ENCODE measurements around the gene MCTP1. TPM values are rescaled to one million over a fixed set of nuclear protein-coding genes. Genes with fewer than 3 reads are reported as not detected.
A peak's percentile ranks its signal among the peaks of the same experiment; 100 is the strongest.

Gene MCTP1
- total and polyA plus RNA-seq, 2 of the 13 experiments (the other 11 are each of a cell fraction or from before 2014, with no cell fraction given), result 0.15 to 0.48 TPM

DNA sequence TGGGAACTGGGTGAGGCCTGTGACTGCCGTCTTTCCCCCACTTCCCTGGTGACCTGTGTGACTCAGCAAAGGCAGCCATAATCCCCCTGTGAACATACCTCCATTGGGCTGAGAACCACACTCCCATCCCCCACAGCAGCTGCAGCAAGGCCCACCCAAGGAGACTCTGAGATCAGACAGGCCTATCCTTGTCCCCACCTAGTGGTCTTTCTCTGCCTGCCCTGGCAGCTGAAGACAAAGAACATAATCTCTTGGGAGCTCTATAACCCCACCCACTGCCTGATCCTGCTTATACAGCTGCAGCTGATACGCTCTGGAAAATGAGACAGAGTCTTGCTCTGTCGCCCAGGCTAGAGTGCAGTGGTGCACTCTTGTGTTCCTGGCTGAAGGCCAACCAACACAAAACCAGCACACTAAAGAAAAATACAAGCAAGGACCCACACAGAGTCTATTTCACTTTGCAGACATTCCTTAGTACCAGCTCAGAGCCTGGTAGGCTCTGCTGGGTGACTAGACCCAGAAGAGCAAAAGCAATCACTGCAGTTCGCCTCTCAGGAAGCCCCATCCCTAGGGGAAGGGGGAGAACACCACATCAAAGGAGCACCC lies 106.7 kb downstream of the MCTP1 start:
- H3K27ac ChIP-seq (ENCODE audit: extremely low read length, insufficient read depth, low read length), result no peak overlapping the region
- no peak overlapping the region for H3K4me2 ChIP-seq (ENCODE audit: low read depth, low read length)
- no peak overlapping the region for H3K4me3 ChIP-seq (replicated peaks in 1 of 3; ENCODE audit: insufficient read depth in 1 of 3, low read depth in 2 of 3, low read length in 3 of 3)
- H4K20me1 ChIP-seq (ENCODE audit: insufficient read depth, low read length), result no peaks in the 10 kb centered on the region
- no peaks in the 10 kb centered on the region for H3K4me1 ChIP-seq (ENCODE audit: insufficient read depth, low read length)
- no peak for FAIRE-seq
- H3K9ac ChIP-seq (ENCODE audit: insufficient read depth, low read depth, low read length), result no peak overlapping the region
- TF ChIP-seq, protein P1, sequence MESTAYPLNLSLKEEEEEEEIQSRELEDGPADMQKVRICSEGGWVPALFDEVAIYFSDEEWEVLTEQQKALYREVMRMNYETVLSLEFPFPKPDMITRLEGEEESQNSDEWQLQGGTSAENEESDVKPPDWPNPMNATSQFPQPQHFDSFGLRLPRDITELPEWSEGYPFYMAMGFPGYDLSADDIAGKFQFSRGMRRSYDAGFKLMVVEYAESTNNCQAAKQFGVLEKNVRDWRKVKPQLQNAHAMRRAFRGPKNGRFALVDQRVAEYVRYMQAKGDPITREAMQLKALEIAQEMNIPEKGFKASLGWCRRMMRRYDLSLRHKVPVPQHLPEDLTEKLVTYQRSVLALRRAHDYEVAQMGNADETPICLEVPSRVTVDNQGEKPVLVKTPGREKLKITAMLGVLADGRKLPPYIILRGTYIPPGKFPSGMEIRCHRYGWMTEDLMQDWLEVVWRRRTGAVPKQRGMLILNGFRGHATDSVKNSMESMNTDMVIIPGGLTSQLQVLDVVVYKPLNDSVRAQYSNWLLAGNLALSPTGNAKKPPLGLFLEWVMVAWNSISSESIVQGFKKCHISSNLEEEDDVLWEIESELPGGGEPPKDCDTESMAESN (CRISPR knock-in tag; conservative IDR thresholded peaks at IDR 0.05), result no peak
- TF ChIP-seq ZFP90 (CRISPR knock-in tag; IDR thresholded peaks at IDR 0.05; ENCODE audit: borderline replicate concordance), result no peak
- DNase-seq (ENCODE audit: low spot score), result peak; percentile 7
- in situ Hi-C loops (cut with HindIII; ENCODE audit: extremely low pct_ligation_motif_present, low pct_unique_long_range_greater_than_20kb) (no loop called here), intact Hi-C loops (cut with micrococcal nuclease; ENCODE audit: unreplicated experiment) (no loop called here)
- H3K27me3 ChIP-seq (ENCODE audit: control insufficient read depth in 1 of 2, insufficient read depth in 2 of 2, low read length in 2 of 2), result no peaks in the 10 kb centered on the region
- no peaks in the 10 kb centered on the region for H3K79me2 ChIP-seq (ENCODE audit: insufficient read depth, low read length)
- BruUV-seq (replicated peaks), result no TSS peak
- no peak overlapping the region for H2AFZ ChIP-seq (ENCODE audit: low read length)
- ChIA-PET POLR2A (no interaction called here), CTCF (ENCODE audit: low intra/inter-chr PET ratio, low total read pairs) (no interaction called here)
- 0% methylated on average over 4 of the region's 4 CpGs for WGBS (ENCODE audit: low lambda C conversion rate)
- ATAC-seq, result peak; percentile 78
- no peaks in the 10 kb centered on the region for H3K9me3 ChIP-seq (ENCODE audit: low read length)
- H3K36me3 ChIP-seq (replicated peaks in 1 of 2; ENCODE audit: control insufficient read depth in 1 of 2, insufficient read depth in 2 of 2, low read length in 2 of 2), result no peaks in the 10 kb centered on the region

DNA sequence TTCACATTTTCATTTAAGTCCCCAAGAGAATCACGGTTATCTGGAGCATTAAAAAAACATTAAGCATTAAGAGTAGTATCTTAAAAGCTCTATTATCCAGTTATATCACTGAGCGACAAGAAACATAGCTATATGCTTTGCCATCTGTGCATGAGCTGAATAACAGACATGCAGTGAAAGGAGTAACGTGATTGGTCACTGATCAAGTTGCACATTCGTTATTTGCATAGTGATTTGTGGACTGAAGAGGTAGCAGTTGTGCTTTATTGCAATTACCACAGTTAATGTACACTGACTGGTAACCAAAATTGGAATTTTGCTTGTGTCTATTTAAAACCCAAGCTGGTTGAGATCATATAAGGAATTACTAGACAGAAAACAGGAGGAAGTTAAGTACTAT lies 107.4 kb downstream of the MCTP1 start:
- ChIA-PET POLR2A (no interaction called here), CTCF (ENCODE audit: low intra/inter-chr PET ratio, low total read pairs) (no interaction called here)
- Histone ChIP-seq H2AFZ (ENCODE audit: low read length) (no peak overlapping the region), H3K9ac (ENCODE audit: insufficient read depth, low read depth, low read length) (no peak overlapping the region), H3K9me3 (ENCODE audit: low read length) (no peaks in the 10 kb centered on the region), H3K79me2 (ENCODE audit: insufficient read depth, low read length) (no peaks in the 10 kb centered on the region), H3K4me2 (ENCODE audit: low read depth, low read length) (no peak overlapping the region), H3K4me1 (ENCODE audit: insufficient read depth, low read length) (no peaks in the 10 kb centered on the region), H3K36me3 (replicated peaks in 1 of 2; ENCODE audit: control insufficient read depth in 1 of 2, insufficient read depth in 2 of 2, low read length in 2 of 2) (no peaks in the 10 kb centered on the region), H3K27ac (ENCODE audit: extremely low read length, insufficient read depth, low read length) (no peak overlapping the region), H4K20me1 (ENCODE audit: insufficient read depth, low read length) (no peaks in the 10 kb centered on the region), H3K4me3 (replicated peaks in 1 of 3; ENCODE audit: insufficient read depth in 1 of 3, low read depth in 2 of 3, low read length in 3 of 3) (no peak overlapping the region), H3K27me3 (ENCODE audit: control insufficient read depth in 1 of 2, insufficient read depth in 2 of 2, low read length in 2 of 2) (no peaks in the 10 kb centered on the region)
- no peak for DNase-seq (ENCODE audit: low spot score)
- no TSS peak for BruUV-seq (replicated peaks)
- no peak for FAIRE-seq
- intact Hi-C loops (cut with micrococcal nuclease; ENCODE audit: unreplicated experiment) (no loop called here), in situ Hi-C loops (cut with HindIII; ENCODE audit: extremely low pct_ligation_motif_present, low pct_unique_long_range_greater_than_20kb) (no loop called here)
- ATAC-seq, result no peak
- WGBS (ENCODE audit: low lambda C conversion rate), result 53% methylated on average over 4 of the region's 4 CpGs
- TF ChIP-seq, protein P2, sequence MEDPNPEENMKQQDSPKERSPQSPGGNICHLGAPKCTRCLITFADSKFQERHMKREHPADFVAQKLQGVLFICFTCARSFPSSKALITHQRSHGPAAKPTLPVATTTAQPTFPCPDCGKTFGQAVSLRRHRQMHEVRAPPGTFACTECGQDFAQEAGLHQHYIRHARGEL (CRISPR knock-in tag; IDR thresholded peaks at IDR 0.05), result no peak
- no peak for TF ChIP-seq NCOR1 (IDR thresholded peaks at IDR 0.05; ENCODE audit: borderline replicate concordance, low read length)
- no peak for TF ChIP-seq HNF4G (IDR thresholded peaks at IDR 0.05; ENCODE audit: borderline replicate concordance, low read depth, low read length)
- TF ChIP-seq HNF4G (CRISPR knock-in tag; IDR thresholded peaks at IDR 0.05; ENCODE audit: borderline replicate concordance, low read depth), result no peak
- no peak for TF ChIP-seq ZNF550 (CRISPR knock-in tag; IDR thresholded peaks at IDR 0.05; ENCODE audit: borderline replicate concordance)
- no peak for TF ChIP-seq MEF2D (CRISPR knock-in tag; IDR thresholded peaks at IDR 0.05)
- no peak for TF ChIP-seq SOX6 (IDR thresholded peaks at IDR 0.05)
- no peak for TF ChIP-seq SOX6 (CRISPR knock-in tag; IDR thresholded peaks at IDR 0.05)
- TF ChIP-seq, protein P3, sequence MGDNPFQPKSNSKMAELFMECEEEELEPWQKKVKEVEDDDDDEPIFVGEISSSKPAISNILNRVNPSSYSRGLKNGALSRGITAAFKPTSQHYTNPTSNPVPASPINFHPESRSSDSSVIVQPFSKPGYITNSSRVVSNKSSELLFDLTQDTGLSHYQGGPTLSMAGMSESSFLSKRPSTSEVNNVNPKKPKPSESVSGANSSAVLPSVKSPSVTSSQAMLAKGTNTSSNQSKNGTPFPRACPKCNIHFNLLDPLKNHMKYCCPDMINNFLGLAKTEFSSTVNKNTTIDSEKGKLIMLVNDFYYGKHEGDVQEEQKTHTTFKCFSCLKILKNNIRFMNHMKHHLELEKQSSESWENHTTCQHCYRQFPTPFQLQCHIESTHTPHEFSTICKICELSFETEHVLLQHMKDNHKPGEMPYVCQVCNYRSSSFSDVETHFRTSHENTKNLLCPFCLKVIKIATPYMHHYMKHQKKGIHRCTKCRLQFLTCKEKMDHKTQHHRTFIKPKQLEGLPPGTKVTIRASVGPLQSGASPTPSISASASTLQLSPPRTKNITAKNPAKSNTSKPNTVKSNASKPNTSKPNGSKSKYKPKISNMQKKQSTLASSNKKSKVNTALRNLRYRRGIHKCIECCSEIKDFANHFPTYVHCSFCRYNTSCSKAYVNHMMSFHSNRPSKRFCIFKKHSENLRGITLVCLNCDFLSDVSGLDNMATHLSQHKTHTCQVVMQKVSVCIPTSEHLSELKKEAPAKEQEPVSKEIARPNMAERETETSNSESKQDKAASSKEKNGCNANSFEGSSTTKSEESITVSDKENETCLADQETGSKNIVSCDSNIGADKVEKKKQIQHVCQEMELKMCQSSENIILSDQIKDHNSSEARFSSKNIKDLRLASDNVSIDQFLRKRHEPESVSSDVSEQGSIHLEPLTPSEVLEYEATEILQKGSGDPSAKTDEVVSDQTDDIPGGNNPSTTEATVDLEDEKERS (CRISPR knock-in tag; IDR thresholded peaks at IDR 0.05), result no peak
